Ovary (tissue), 9 donors: Measurements from ENCODE around the gene ZNF230. TPM values are rescaled to one million over a fixed set of nuclear protein-coding genes. Genes with fewer than 3 reads are reported as not detected.

ENCODE experiments used
- DNase-seq, 5 donors: peaks; one replicate each; pipeline ENCODE4 v3.0.0-alpha.2; 2019 to 2020
- H3K27ac ChIP-seq, 2 donors: fragments of 200-600 bp; one replicate each; pipeline versions ENCODE4 v1.5.1 to v1.8.0; 2019 to 2022
- H3K27me3 ChIP-seq: fragments of 200-600 bp; one replicate; pipeline ENCODE4 v1.8.0; 2022
- H3K36me3 ChIP-seq: fragments of 200-600 bp; sonication (generic); one replicate; pipeline ENCODE4 v1.5.1; 2019
- H3K4me1 ChIP-seq: one replicate; pipeline ENCODE4 v1.8.1; 2013; ENCODE audit warnings: mild to moderate bottlenecking, moderate library complexity; ENCODE audit not compliant: insufficient read depth
- H3K4me3 ChIP-seq: fragments of 200-600 bp; sonication (generic); one replicate; pipeline ENCODE4 v1.5.1; 2017
- H3K9me3 ChIP-seq, 2 donors: fragments of 200-600 bp in 1 of 2; sonication (generic) in 1 of 2; one replicate each; pipeline versions ENCODE4 v1.5.1 to v1.8.1; 2013 to 2019; ENCODE audit warnings: mild to moderate bottlenecking in 1 of 2, moderate library complexity in 1 of 2
- CTCF ChIP-seq, 3 donors: fragments of 450-650 bp in 2 of 3; fragments of 200-600 bp in 1 of 3; IDR thresholded peaks; one replicate each; pipeline versions ENCODE4 v1.5.1 to v1.8.0; 2016 to 2022; ENCODE audit warnings: antibody characterized with exemption in 3 of 3, mild to moderate bottlenecking in 1 of 3
- EP300 ChIP-seq: sonication (generic); formaldehyde crosslinking; IDR thresholded peaks from one replicate; pipeline ENCODE4 v1.6.1; 2017; ENCODE audit warnings: antibody characterized with exemption
- POLR2A ChIP-seq: fragments of 450-650 bp; IDR thresholded peaks from one replicate; pipeline ENCODE4 v1.6.1; 2017; ENCODE audit warnings: antibody characterized with exemption, mild to moderate bottlenecking, moderate library complexity
- WGBS, 3 donors: extraction: QIAGEN DNeasy Blood & Tissue Kit in 1 of 3; methylation state at CpG; one replicate each; pipeline versions ENCODE4 v1.1.5 to v1.1.7; 2013 to 2017; 5-methylcytosine and 5-hydroxymethylcytosine counted together
- intact Hi-C, 4 donors: fragments of 100-400 bp; cut with DNase I; formaldehyde crosslinking; loops; one replicate each; pipeline versions ENCODE4 v1.11.0 to v1.15.1; 2022 to 2023
- polyA plus RNA-seq, 2 donors: library from polyadenylated mRNA; stranded (reverse); fragments of 200-250 nt in 1 of 2; fragments of 350-450 nt in 1 of 2; fragmentation: Illumina TruSeq in 1 of 2; extraction: RNeasy Lipid Tissue Mini Kit (QIAGEN cat#74804) in 1 of 2; gene quantifications; one replicate each; pipeline ENCODE4 v1.2.3, GENCODE V29; 2013 to 2014
- total RNA-seq, 7 donors: library from RNA; depleted of rRNA in 2 of 7; stranded (reverse); fragments of >200 nt in 2 of 7; fragmentation: NEBNext Ultra II Directional in 3 of 7; extraction: Animal tissue kit (Norgen Biotek cat#: 25700) in 3 of 7; gene quantifications; one replicate each; pipeline versions ENCODE4 v1.1.0 to v1.2.4, GENCODE V29; 2016 to 2023
- donor health status: DM: no; HTN: no; CAD: no; lungs with moderate emphysema.
- donor health status: DM: no; HTN: no; CAD: no.
- donor health status: Bipolar disorder and iron deficiency.
- donor health status: DM: yes; HTN: yes; CAD: no.
- donor health status: DM: no; HTN: no; CAD: no.
- donor health status: DM: yes; HTN: yes; CAD: no.

Gene ZNF230
- total and polyA plus RNA-seq, 9 donors: 2.6 to 11.2 (median 4.1) TPM

GRCh38 chr19:44005973-44006372 lies 3.2 kb downstream of the ZNF230 start:
- Histone ChIP-seq H3K9me3 (peaks cover 7 to 44% of the 10 kb centered on the region in 2 donors), H3K4me1 (peaks cover 8% of the 10 kb centered on the region), H3K27ac (no peak overlapping the region), H3K27me3 (no peaks in the 10 kb centered on the region), H3K36me3 (peaks cover 3% of the 10 kb centered on the region), H3K4me3 (no peak overlapping the region)
- intact Hi-C loops: loop anchor here in 1 of 4 donors (10.0 kb wide), 1 partner anchor 109 kb away; the partner anchor contains the start of gene ZNF225
- TF ChIP-seq POLR2A (no peak), CTCF (IDR thresholded peaks at IDR 0.05) (no peak)
- WGBS, 3 donors: 92 to 99% (median 98%) methylated on average over 1 of the region's 1 CpG
- no peak for DNase-seq

- Histone ChIP-seq H3K9me3 (peaks cover 7 to 47% of the 10 kb centered on the region in 2 donors), H3K36me3 (peaks cover 3% of the 10 kb centered on the region), H3K4me3 (no peak overlapping the region), H3K4me1 (peaks cover 5% of the 10 kb centered on the region), H3K27me3 (no peaks in the 10 kb centered on the region), H3K27ac (no peak overlapping the region)
- no peak for TF ChIP-seq POLR2A
- no peak for TF ChIP-seq CTCF (IDR thresholded peaks at IDR 0.05)
- no peak for TF ChIP-seq EP300
- DNase-seq: no peak
- intact Hi-C loops: loop anchor here in 1 of 4 donors (10.0 kb wide), 1 partner anchor 107 kb away; the partner anchor contains the start of gene ZNF225
- 98 to 99% (median 99%) methylated on average over 6 of the region's 6 CpGs for WGBS, 3 donors
These were observed 4.7 kb downstream of the ZNF230 start for GRCh38 chr19:44007473-44007872.

- no peak overlapping the region for H3K27ac ChIP-seq
- WGBS, 3 donors: 94 to 98% (median 94%) methylated on average over 5 of the region's 5 CpGs
- H3K9me3 ChIP-seq: peaks cover 7 to 47% of the 10 kb centered on the region in 2 donors
- no peaks in the 10 kb centered on the region for H3K27me3 ChIP-seq
- intact Hi-C loops: no loop called here
- H3K4me1 ChIP-seq: no peaks in the 10 kb centered on the region
- DNase-seq: no peak
- TF ChIP-seq CTCF (IDR thresholded peaks at IDR 0.05) (no peak), EP300 (no peak), POLR2A (no peak)
- H3K4me3 ChIP-seq: no peak overlapping the region
- peaks cover 3% of the 10 kb centered on the region for H3K36me3 ChIP-seq
These were observed 7.7 kb downstream of the ZNF230 start for GRCh38 chr19:44010468-44010867.

GRCh38 chr19:44019498-44019897 lies 16.7 kb downstream of the ZNF230 start:
- H3K4me1 ChIP-seq: no peaks in the 10 kb centered on the region
- intact Hi-C loops: no loop called here
- H3K9me3 ChIP-seq: peaks cover 0 to 4% of the 10 kb centered on the region in 2 donors
- H3K27ac ChIP-seq: no peak overlapping the region
- 35 to 52% (median 45%) methylated on average over 2 of the region's 2 CpGs for WGBS, 3 donors
- DNase-seq: no peak
- no peaks in the 10 kb centered on the region for H3K36me3 ChIP-seq
- H3K4me3 ChIP-seq: no peak overlapping the region
- no peak for TF ChIP-seq POLR2A
- TF ChIP-seq CTCF (IDR thresholded peaks at IDR 0.05): no peak
- no peak for TF ChIP-seq EP300
- no peaks in the 10 kb centered on the region for H3K27me3 ChIP-seq
